Ureter (tissue), 1 donor: Measurements from ENCODE around the gene TTC28. TPM values are rescaled to one million over a fixed set of nuclear protein-coding genes. Genes with fewer than 3 reads are reported as not detected.

Experiments
- DNase-seq: peaks from one replicate; pipeline ENCODE4 v3.0.0-alpha.2; 2020; ENCODE audit warnings: low spot score
- total RNA-seq: library from RNA; stranded (reverse); gene quantifications from one replicate; pipeline ENCODE4 v1.2.4, GENCODE V29; 2023
- donor health status: DM: yes; HTN: yes; CAD: no.

TTC28 gene
- total RNA-seq, 1 donor from 2014 or later, result 56.8 TPM

GRCh38 chr22:28357193-28357592 is 322.4 kb downstream of the TTC28 start:
- no peak for DNase-seq

- DNase-seq, result no peak
Measured at GRCh38 chr22:28351476-28351875, 328.2 kb downstream of the TTC28 start.

- no peak for DNase-seq
Measured at GRCh38 chr22:28348613-28349609, 330.7 kb downstream of the TTC28 start.

- no peak for DNase-seq
Measured at GRCh38 chr22:28346308-28346707, 333.3 kb downstream of the TTC28 start.

GRCh38 chr22:28344918-28345703 is 334.5 kb downstream of the TTC28 start:
- DNase-seq, result no peak

- no peak for DNase-seq
Measured at GRCh38 chr22:28341001-28341400, 338.6 kb downstream of the TTC28 start.

GRCh38 chr22:28333088-28333487 is 346.6 kb downstream of the TTC28 start:
- DNase-seq, result no peak

- no peak for DNase-seq
Measured at GRCh38 chr22:28332410-28332809, 347.2 kb downstream of the TTC28 start.

- DNase-seq, result no peak
Measured at GRCh38 chr22:28331695-28332094, 347.9 kb downstream of the TTC28 start.

GRCh38 chr22:28329186-28330073 is 350.2 kb downstream of the TTC28 start:
- DNase-seq, result no peak

- DNase-seq, result no peak
Measured at GRCh38 chr22:28328756-28329155, 350.9 kb downstream of the TTC28 start.

GRCh38 chr22:28316014-28316413 is 363.6 kb downstream of the TTC28 start:
- DNase-seq, result no peak

GRCh38 chr22:28314959-28315358 is 364.7 kb downstream of the TTC28 start:
- no peak for DNase-seq

GRCh38 chr22:28310299-28310698 is 369.3 kb downstream of the TTC28 start:
- no peak for DNase-seq

GRCh38 chr22:28299753-28300152 is 379.9 kb downstream of the TTC28 start:
- no peak for DNase-seq

- no peak for DNase-seq
Measured at GRCh38 chr22:28299309-28299708, 380.3 kb downstream of the TTC28 start.

GRCh38 chr22:28297504-28297903 is 382.1 kb downstream of the TTC28 start:
- no peak for DNase-seq

GRCh38 chr22:28296452-28296851 is 383.2 kb downstream of the TTC28 start:
- DNase-seq, result no peak

GRCh38 chr22:28283068-28283654 is 396.5 kb downstream of the TTC28 start:
- DNase-seq, result no peak

- no peak for DNase-seq
Measured at GRCh38 chr22:28282405-28283067, 397.1 kb downstream of the TTC28 start.

GRCh38 chr22:28279888-28280287 is 399.8 kb downstream of the TTC28 start:
- no peak for DNase-seq
